ENCODE measurements around the gene HES3. TPM values are rescaled to one million over a fixed set of nuclear protein-coding genes. Genes with fewer than 3 reads are reported as not detected.
A peak's percentile ranks its signal among the peaks of the same experiment; 100 is the strongest.

Gene HES3
- total RNA-seq, 1 donor: not detected

GRCh38 chr1:6241107-6241886 is 2.7 kb upstream of the HES3 start:
- no peaks in the 10 kb centered on the region for H4K20me1 ChIP-seq (ENCODE audit: insufficient read depth, low read length)
- DNase-seq (ENCODE audit: insufficient read length, low spot score, missing footprints): peak; percentile 86
- H3K27me3 ChIP-seq (ENCODE audit: insufficient read depth, low read length): peaks cover 64% of the 10 kb centered on the region
- H3K27ac ChIP-seq (ENCODE audit: low read depth, low read length): no peak overlapping the region
- H3K79me2 ChIP-seq (ENCODE audit: insufficient read depth, low read length): no peaks in the 10 kb centered on the region
- H3K4me3 ChIP-seq (ENCODE audit: insufficient read depth, low read length): no peak overlapping the region
- no peak overlapping the region for H3K4me2 ChIP-seq (ENCODE audit: insufficient read depth, low read length)
- no peaks in the 10 kb centered on the region for H3K36me3 ChIP-seq (ENCODE audit: insufficient read depth, low read length)
- no peak overlapping the region for H2AFZ ChIP-seq (ENCODE audit: low read length)
- no peaks in the 10 kb centered on the region for H3K9me3 ChIP-seq (ENCODE audit: low read depth, low read length)
- no peak for TF ChIP-seq CTCF (IDR thresholded peaks at IDR 0.05; ENCODE audit: extremely low read depth, low read depth, low read length)
- H3K4me1 ChIP-seq (ENCODE audit: insufficient read depth, low read length): no peaks in the 10 kb centered on the region

- peak; percentile 90 for DNase-seq (ENCODE audit: insufficient read length, low spot score, missing footprints)
- peaks cover 64% of the 10 kb centered on the region for H3K27me3 ChIP-seq (ENCODE audit: insufficient read depth, low read length)
Observed at GRCh38 chr1:6241887-6242740, 1.9 kb upstream of the HES3 start.

GRCh38 chr1:6243053-6243834 is 735 bp upstream of the HES3 start:
- DNase-seq (ENCODE audit: insufficient read length, low spot score, missing footprints): peak; percentile 85
- Histone ChIP-seq H3K27me3 (ENCODE audit: insufficient read depth, low read length) (peaks cover 68% of the 10 kb centered on the region), H3K27ac (ENCODE audit: low read depth, low read length) (no peak overlapping the region), H3K4me2 (ENCODE audit: insufficient read depth, low read length) (no peak overlapping the region), H3K79me2 (ENCODE audit: insufficient read depth, low read length) (no peaks in the 10 kb centered on the region), H4K20me1 (ENCODE audit: insufficient read depth, low read length) (peaks cover 7% of the 10 kb centered on the region), H3K36me3 (ENCODE audit: insufficient read depth, low read length) (no peaks in the 10 kb centered on the region), H3K9me3 (ENCODE audit: low read depth, low read length) (no peaks in the 10 kb centered on the region), H3K4me1 (ENCODE audit: insufficient read depth, low read length) (peaks cover 4% of the 10 kb centered on the region), H2AFZ (ENCODE audit: low read length) (no peak overlapping the region), H3K4me3 (ENCODE audit: insufficient read depth, low read length) (no peak overlapping the region)
- TF ChIP-seq CTCF (IDR thresholded peaks at IDR 0.05; ENCODE audit: extremely low read depth, low read depth, low read length): no peak

More at GRCh38 chr1:6241887-6242740, 1.9 kb upstream of the HES3 start:
- Histone ChIP-seq H3K79me2 (ENCODE audit: insufficient read depth, low read length) (no peaks in the 10 kb centered on the region), H4K20me1 (ENCODE audit: insufficient read depth, low read length) (peaks cover 7% of the 10 kb centered on the region), H2AFZ (ENCODE audit: low read length) (no peak overlapping the region), H3K4me3 (ENCODE audit: insufficient read depth, low read length) (no peak overlapping the region), H3K9me3 (ENCODE audit: low read depth, low read length) (no peaks in the 10 kb centered on the region), H3K4me1 (ENCODE audit: insufficient read depth, low read length) (peaks cover 4% of the 10 kb centered on the region), H3K36me3 (ENCODE audit: insufficient read depth, low read length) (no peaks in the 10 kb centered on the region), H3K27ac (ENCODE audit: low read depth, low read length) (no peak overlapping the region), H3K4me2 (ENCODE audit: insufficient read depth, low read length) (no peak overlapping the region)
- TF ChIP-seq CTCF (IDR thresholded peaks at IDR 0.05; ENCODE audit: extremely low read depth, low read depth, low read length): no peak
